Measurements from ENCODE around the gene PTCH1.

Gene PTCH1

DNA sequence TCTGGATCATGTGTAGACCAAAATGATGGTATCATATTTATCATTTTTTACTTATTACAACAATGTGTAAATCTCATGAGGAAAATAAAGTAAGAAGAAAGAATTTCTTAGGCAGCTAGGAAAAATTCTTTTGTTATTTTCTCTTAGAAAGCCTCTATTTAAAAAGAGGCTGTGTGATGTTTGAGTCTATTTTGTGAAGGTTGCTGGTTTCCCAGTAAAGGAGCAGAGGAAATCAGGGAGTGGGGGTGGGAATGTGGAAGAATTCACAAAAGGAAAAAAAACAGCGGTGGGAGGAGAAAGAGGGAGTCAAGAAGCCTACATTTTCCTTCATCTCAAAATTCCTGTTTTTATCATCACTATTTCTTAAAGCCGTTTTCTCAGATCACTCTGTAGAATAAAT is 20.1 kb downstream of the PTCH1 start:
- no peak for DNase-seq (ENCODE audit: low read depth, low spot score)
- no peak overlapping the region for H3K4me3 ChIP-seq (ENCODE audit: low read depth, low read length)
- TF ChIP-seq, protein P1, sequence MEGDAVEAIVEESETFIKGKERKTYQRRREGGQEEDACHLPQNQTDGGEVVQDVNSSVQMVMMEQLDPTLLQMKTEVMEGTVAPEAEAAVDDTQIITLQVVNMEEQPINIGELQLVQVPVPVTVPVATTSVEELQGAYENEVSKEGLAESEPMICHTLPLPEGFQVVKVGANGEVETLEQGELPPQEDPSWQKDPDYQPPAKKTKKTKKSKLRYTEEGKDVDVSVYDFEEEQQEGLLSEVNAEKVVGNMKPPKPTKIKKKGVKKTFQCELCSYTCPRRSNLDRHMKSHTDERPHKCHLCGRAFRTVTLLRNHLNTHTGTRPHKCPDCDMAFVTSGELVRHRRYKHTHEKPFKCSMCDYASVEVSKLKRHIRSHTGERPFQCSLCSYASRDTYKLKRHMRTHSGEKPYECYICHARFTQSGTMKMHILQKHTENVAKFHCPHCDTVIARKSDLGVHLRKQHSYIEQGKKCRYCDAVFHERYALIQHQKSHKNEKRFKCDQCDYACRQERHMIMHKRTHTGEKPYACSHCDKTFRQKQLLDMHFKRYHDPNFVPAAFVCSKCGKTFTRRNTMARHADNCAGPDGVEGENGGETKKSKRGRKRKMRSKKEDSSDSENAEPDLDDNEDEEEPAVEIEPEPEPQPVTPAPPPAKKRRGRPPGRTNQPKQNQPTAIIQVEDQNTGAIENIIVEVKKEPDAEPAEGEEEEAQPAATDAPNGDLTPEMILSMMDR (IDR thresholded peaks at IDR 0.05; ENCODE audit: insufficient read depth, low read length, missing control alignments) = no peak
- CTCF ChIA-PET = no interaction called here
- POLR2A ChIA-PET = no interaction called here

DNA sequence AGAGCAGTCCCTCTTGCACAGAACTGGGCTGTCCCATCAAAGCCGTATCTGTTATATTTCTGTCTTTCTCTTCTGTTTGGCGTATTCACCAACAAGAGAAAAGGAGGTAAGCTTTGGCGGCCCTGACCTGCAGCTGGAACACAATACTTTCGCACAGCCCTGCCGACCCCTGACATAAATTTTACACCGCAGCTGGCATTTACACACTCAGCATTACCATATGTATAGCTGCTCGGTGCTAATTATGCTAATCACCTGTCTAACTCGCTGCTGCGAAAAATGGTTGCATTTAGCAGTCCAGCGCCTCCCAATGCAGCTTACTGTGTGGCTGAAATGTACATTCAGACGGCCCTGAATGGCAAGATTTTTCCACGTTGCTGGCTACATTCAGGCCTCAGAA is 20.8 kb downstream of the PTCH1 start:
- TF ChIP-seq, protein P1 (IDR thresholded peaks at IDR 0.05; ENCODE audit: insufficient read depth, low read length, missing control alignments) = no peak
- DNase-seq (ENCODE audit: low read depth, low spot score) = no peak
- POLR2A ChIA-PET = no interaction called here
- CTCF ChIA-PET = interaction anchor here (0.5 kb wide), 1 partner anchor 30 kb away, joined by 4 read pairs; no protein-coding TSS in a partner anchor
- H3K4me3 ChIP-seq (ENCODE audit: low read depth, low read length) = no peak overlapping the region

DNA sequence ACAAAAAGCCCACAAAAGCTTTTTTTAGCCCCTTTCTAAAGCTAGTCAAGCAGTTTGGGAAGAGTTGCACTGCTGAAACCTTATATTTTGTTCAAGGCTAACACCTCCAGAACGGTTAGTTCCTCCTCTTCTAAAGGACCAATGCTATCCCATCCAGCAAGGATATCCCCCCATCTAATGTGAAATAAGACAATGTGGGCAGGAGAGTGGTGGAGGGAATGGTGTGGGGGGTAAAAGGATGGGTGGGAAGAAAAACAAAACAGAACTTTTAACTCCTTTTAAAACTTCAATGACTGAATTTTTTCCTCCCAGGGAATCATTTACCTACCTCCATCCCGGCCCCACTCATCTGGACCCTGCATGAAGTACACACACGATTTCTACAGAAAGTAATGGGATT is 21.2 kb downstream of the PTCH1 start:
- H3K4me3 ChIP-seq (ENCODE audit: low read depth, low read length) = no peak overlapping the region
- POLR2A ChIA-PET = no interaction called here
- no peak for DNase-seq (ENCODE audit: low read depth, low spot score)
- CTCF ChIA-PET = interaction anchor here (0.5 to 1.0 kb wide), 2 partner anchors 19 to 30 kb away, joined by 4 read pairs; no protein-coding TSS in a partner anchor
- TF ChIP-seq, protein P1 (IDR thresholded peaks at IDR 0.05; ENCODE audit: insufficient read depth, low read length, missing control alignments) = no peak

DNA sequence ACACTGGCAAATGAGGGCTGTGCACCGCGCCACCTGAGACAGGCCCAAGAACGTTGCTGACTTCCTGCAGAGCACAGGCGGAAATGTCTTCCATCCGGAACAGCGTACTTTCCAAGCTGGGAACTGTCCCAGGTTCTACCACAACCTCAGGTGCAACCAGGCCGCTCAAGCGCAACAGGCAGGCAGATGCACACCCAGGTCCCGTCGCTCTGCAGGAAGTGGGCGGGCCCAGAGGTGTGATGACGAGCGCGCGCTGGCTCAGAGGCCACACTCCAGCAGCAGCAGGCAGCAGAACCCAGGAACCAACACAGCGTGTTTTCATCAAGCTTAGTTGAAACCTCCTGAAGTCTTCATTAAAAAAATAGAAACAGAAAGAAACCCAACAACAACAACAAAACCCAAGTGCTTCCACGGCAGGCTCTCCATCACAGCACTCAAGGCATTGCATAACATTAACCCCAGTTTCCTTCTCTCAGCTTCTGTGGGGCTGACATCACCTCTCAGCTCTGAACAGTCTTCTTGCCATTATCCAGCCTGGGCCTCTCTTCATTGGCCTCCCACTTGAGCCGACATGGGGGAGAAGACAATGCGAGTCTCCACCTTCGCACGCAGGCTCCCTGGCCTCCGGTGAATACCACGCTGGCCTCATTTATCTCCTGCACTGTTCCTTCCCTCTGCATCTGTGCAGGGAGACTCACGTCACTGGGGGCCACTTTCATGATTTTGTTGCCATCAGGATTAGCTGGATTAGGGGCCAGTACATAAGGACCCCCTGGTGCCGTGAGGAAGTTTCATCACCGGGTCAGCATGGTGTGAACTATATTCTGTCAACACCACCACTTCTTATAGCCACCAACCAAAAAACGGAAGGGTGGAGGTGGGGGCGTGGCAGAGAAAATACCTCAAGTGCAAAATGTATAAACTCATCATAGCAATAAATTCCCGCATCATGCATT is 22.1 kb downstream of the PTCH1 start:
- CTCF ChIA-PET = interaction anchor here (1.0 kb wide), 1 partner anchor 18 kb away, joined by 4 read pairs; no protein-coding TSS in a partner anchor
- TF ChIP-seq, protein P1 (IDR thresholded peaks at IDR 0.05; ENCODE audit: insufficient read depth, low read length, missing control alignments) = no peak
- DNase-seq (ENCODE audit: low read depth, low spot score) = no peak
- POLR2A ChIA-PET = no interaction called here
- no peak overlapping the region for H3K4me3 ChIP-seq (ENCODE audit: low read depth, low read length)

DNA sequence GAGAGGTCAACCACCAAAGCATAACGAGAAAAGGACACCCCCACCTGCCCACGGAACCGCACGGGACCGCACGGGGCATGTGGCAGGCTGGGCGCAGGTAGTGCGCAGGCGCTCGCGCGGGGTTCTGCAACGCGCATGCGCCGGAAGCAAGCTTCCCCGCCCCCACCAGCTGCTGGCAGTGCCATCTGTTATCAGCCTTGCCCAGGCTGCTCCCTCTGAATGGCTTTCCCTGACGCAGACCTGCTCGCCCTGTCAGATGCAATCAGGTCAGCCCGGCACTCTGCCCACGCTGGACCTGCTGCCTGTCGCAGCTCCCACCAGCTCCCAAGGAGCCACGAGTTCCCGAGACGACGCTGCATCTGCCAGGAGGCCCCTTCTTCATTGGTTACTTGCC is 22.8 kb downstream of the PTCH1 start:
- no peak for DNase-seq (ENCODE audit: low read depth, low spot score)
- no peak overlapping the region for H3K4me3 ChIP-seq (ENCODE audit: low read depth, low read length)
- CTCF ChIA-PET = no interaction called here
- TF ChIP-seq, protein P1 (IDR thresholded peaks at IDR 0.05; ENCODE audit: insufficient read depth, low read length, missing control alignments) = no peak
- POLR2A ChIA-PET = no interaction called here

DNA sequence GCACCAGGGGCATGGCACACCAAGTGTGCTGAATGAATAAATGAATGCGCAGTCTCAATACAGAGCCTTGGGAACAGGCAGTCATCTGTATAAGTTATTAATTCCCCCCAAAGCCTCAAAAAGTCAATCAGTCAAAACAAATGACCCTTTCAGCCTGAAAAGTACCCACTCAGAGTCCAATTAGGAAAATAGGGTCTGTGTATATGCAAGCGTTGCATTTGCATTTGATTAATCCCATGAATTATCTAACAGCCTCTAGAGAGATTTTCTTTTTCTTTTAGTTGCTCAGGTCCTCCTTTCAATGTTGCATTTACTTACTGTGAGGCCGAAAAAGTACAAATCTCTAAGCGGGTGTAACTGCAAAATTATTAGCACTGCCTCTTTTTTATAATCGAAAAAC is 23.4 kb downstream of the PTCH1 start:
- no peak overlapping the region for H3K4me3 ChIP-seq (ENCODE audit: low read depth, low read length)
- ChIA-PET POLR2A (no interaction called here), CTCF (no interaction called here)
- TF ChIP-seq, protein P1 (IDR thresholded peaks at IDR 0.05; ENCODE audit: insufficient read depth, low read length, missing control alignments) = no peak
- no peak for DNase-seq (ENCODE audit: low read depth, low spot score)

All from AG04449 (cell line).